Measurements from ENCODE around the gene ARHGEF16. TPM values are rescaled to one million over a fixed set of nuclear protein-coding genes. Genes with fewer than 3 reads are reported as not detected.

ARHGEF16 gene
- polyA plus RNA-seq, 3 donors, result 1.2 to 9.0 (median 4.6) TPM

- 88 to 94% (median 93%) methylated on average over 29 to 31 of the region's 31 CpGs for WGBS, 3 donors
- H3K27ac ChIP-seq (ENCODE audit: low read depth, low read length), result no peak overlapping the region
These were observed 20.7 kb upstream of the ARHGEF16 start for GRCh38 chr1:3433596-3434320.

- no peak overlapping the region for H3K27ac ChIP-seq (ENCODE audit: low read depth, low read length)
- WGBS, 3 donors, result 87 to 90% (median 88%) methylated on average over 40 of the region's 40 CpGs
These were observed 19.9 kb upstream of the ARHGEF16 start for GRCh38 chr1:3434406-3435110.

GRCh38 chr1:3435666-3436065 is 18.8 kb upstream of the ARHGEF16 start:
- no peak overlapping the region for H3K27ac ChIP-seq (ENCODE audit: low read depth, low read length)
- 70 to 84% (median 70%) methylated on average over 21 of the region's 21 CpGs for WGBS, 3 donors

GRCh38 chr1:3436451-3436850 is 18.0 kb upstream of the ARHGEF16 start:
- H3K27ac ChIP-seq (ENCODE audit: low read depth, low read length), result no peak overlapping the region
- 91 to 96% (median 91%) methylated on average over 11 of the region's 11 CpGs for WGBS, 3 donors

- WGBS, 3 donors, result 76 to 85% (median 83%) methylated on average over 14 of the region's 14 CpGs
- H3K27ac ChIP-seq (ENCODE audit: low read depth, low read length), result no peak overlapping the region
These were observed 17.6 kb upstream of the ARHGEF16 start for GRCh38 chr1:3436901-3437300.

- H3K27ac ChIP-seq (ENCODE audit: low read depth, low read length), result no peak overlapping the region
- WGBS, 3 donors, result 78 to 85% (median 85%) methylated on average over 9 of the region's 9 CpGs
These were observed 15.7 kb upstream of the ARHGEF16 start for GRCh38 chr1:3438661-3439180.

GRCh38 chr1:3439346-3440299 is 14.8 kb upstream of the ARHGEF16 start:
- WGBS, 3 donors, result 53 to 69% (median 68%) methylated on average over 22 to 27 of the region's 27 CpGs
- H3K27ac ChIP-seq (ENCODE audit: low read depth, low read length), result no peak overlapping the region

- no peak overlapping the region for H3K27ac ChIP-seq (ENCODE audit: low read depth, low read length)
- WGBS, 3 donors, result 58 to 63% (median 61%) methylated on average over 10 of the region's 10 CpGs
These were observed 14.2 kb upstream of the ARHGEF16 start for GRCh38 chr1:3440300-3440681.

- 48 to 58% (median 56%) methylated on average over 20 of the region's 20 CpGs for WGBS, 3 donors
- H3K27ac ChIP-seq (ENCODE audit: low read depth, low read length), result no peak overlapping the region
These were observed 13.6 kb upstream of the ARHGEF16 start for GRCh38 chr1:3440711-3441409.

GRCh38 chr1:3441410-3441847 is 13.0 kb upstream of the ARHGEF16 start:
- WGBS, 3 donors, result 32 to 57% (median 57%) methylated on average over 8 of the region's 8 CpGs
- no peak overlapping the region for H3K27ac ChIP-seq (ENCODE audit: low read depth, low read length)

GRCh38 chr1:3441880-3442279 is 12.6 kb upstream of the ARHGEF16 start:
- no peak overlapping the region for H3K27ac ChIP-seq (ENCODE audit: low read depth, low read length)
- WGBS, 3 donors, result 69 to 84% (median 79%) methylated on average over 8 of the region's 8 CpGs

- 75 to 78% (median 78%) methylated on average over 13 of the region's 13 CpGs for WGBS, 3 donors
These were observed 12.1 kb upstream of the ARHGEF16 start for GRCh38 chr1:3442331-3442730.

GRCh38 chr1:3442901-3443300 is 11.6 kb upstream of the ARHGEF16 start:
- WGBS, 3 donors, result 77 to 82% (median 80%) methylated on average over 12 of the region's 12 CpGs
- no peak overlapping the region for H3K27ac ChIP-seq (ENCODE audit: low read depth, low read length)

More at GRCh38 chr1:3442331-3442730, 12.1 kb upstream of the ARHGEF16 start:
- no peak overlapping the region for H3K27ac ChIP-seq (ENCODE audit: low read depth, low read length)

GRCh38 chr1:3443807-3444206 is 10.7 kb upstream of the ARHGEF16 start:
- H3K27ac ChIP-seq (ENCODE audit: low read depth, low read length), result no peak overlapping the region
- WGBS, 3 donors, result 76 to 85% (median 76%) methylated on average over 7 of the region's 7 CpGs

- 89 to 90% (median 90%) methylated on average over 18 of the region's 18 CpGs for WGBS, 3 donors
- no peak overlapping the region for H3K27ac ChIP-seq (ENCODE audit: low read depth, low read length)
These were observed 10.2 kb upstream of the ARHGEF16 start for GRCh38 chr1:3444298-3444697.

- WGBS, 3 donors, result 70 to 74% (median 72%) methylated on average over 10 of the region's 10 CpGs
- H3K27ac ChIP-seq (ENCODE audit: low read depth, low read length), result no peak overlapping the region
These were observed 9.7 kb upstream of the ARHGEF16 start for GRCh38 chr1:3444736-3445135.

GRCh38 chr1:3450202-3450863 is 4.1 kb upstream of the ARHGEF16 start:
- WGBS, 3 donors, result 76 to 84% (median 82%) methylated on average over 9 of the region's 9 CpGs
- H3K27ac ChIP-seq (ENCODE audit: low read depth, low read length), result no peak overlapping the region
